HG02973 (cell line): ENCODE measurements around the gene CDC42BPG.
A peak's percentile ranks its signal among the peaks of the same experiment; 100 is the strongest.

Experiments used
- ATAC-seq: cut with Tn5 transposase; IDR thresholded peaks from one replicate; pipeline ENCODE4 v1.9.1; 2021; ENCODE audit warnings: moderate library complexity; ENCODE audit not compliant: unreplicated experiment

CDC42BPG gene

DNA sequence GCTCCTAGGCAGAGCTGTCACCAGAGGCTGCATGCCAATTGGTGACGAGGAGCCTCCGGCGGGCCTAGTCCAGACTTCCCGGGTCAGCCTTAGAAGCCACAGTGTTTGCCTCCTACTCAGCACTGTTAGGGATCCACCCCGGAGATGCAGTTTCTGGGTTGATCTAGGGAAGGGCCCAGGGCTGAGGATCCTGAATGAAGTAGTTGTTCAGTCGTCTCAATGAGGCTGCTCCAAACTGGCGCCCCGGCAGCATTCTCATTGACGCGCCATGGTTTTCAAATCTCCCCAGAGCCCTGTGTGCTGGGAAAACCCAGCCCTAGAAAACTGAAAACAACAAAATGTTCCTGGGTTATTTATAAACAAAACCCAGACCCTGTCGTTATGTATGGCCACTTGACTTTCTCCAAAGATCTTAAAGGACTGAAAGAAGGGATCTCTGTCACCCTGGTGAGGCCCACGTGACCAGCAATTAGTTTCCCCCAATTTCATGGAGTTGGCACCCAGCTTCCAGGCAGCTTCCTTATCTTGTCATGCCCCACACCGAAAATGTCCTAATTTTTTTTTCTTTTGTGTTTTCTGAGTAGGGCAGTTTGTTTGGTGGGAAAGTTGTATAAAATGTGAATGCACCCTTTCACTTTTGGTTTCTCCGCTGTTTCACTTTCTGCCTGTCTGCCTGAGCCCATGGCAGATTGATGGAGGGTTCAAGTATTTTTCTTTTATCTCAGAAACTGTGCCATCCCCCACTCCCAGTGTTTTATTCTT is 36.0 kb upstream of the CDC42BPG start:
- no peak for ATAC-seq

DNA sequence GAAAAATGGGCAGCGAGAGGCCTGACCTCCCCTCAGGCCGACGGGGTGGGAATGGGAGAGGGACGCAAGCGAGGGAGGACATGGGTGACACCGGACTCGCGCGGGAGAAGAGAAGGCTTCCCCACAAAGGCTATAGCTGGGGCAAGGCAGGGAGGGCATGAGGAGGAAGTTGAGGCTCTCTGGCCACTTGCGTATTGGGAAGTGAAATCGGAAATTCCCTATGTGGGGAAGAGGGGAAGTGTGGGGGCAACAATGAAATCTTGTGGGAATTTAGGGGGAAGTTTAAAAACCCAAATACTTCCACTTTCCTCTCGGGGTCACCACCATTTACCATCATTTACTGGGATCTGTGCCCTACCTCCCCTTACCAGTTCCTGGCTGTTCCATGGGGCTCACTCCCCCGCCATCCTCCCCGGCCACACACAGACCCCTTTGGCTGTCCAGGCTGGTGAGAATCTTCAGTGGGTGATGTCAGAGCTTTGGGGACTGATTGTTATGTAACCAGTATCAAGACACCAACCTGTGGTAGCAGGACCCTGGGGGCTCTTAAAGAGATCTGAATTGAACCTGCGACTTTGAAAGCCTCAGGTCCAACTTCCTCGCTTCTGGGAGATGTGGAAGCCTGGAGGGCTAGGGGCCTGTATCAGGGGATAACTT is 34.9 kb upstream of the CDC42BPG start:
- ATAC-seq = peak; percentile 8

- ATAC-seq = peak; percentile 62
These were observed 34.2 kb upstream of the CDC42BPG start, which contains the start of gene EHD1 for GRCh38 chr11:64878494-64879243. EHD1 (minus strand) TSS chr11:64878621; CDS start chr11:64878464, 157 bp downstream.

DNA sequence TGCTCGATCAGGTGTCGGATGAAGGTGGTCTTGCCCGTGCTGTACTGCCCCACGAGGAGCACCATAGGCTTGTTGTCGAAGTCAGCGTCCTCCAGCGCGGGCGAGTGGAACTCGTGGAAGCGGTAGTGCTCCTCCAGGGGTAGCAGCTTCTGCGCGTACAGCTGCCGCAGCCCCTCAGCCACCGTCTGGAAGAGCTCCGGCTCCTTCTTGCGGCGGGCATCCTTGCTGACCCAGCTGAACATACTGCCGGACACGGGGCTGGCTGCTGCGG is 33.7 kb upstream of the CDC42BPG start:
- ATAC-seq = no peak

DNA sequence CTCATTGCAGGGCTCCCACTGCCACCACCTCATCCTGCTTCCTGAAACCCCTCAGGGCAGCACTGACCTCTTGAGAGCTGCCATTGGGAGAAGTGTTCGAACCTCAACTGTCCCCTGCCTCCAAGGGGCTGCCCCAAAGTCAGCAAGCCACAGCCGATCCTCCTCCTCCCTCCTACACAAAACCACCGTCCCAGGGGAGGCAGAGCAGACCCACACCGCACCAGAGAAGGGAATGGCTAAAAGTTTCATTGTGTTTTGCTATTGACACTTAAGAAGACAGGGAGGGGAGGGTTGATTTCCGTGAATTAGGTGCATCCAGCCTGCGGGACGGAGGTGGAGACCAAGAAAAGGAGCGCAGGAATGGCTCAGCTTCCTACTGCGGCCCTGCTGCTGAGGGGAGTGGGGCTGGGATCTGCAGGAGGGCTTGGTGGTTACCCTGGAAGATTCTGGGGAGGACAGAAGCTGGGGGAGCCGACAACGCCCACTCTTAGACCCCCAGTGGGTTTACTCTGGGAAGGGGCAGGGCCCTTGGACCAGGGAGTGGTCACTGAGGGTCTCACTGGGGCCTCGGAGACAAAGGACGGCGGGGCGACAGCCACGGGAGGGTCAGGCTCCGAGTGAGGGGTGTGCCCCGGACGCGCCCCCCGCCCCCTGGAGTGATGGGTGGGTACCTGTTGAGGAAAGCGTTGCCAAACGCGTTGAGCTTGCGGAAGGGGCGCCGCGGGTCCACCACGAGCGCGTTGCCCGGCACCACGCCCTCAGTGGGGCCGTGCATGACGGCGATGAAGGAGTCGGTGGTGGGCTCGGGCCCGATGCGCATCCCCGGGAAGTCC is 33.2 kb upstream of the CDC42BPG start:
- ATAC-seq = peak; percentile 7

- no peak for ATAC-seq
These were observed 32.4 kb upstream of the CDC42BPG start for GRCh38 chr11:64876835-64877341.

DNA sequence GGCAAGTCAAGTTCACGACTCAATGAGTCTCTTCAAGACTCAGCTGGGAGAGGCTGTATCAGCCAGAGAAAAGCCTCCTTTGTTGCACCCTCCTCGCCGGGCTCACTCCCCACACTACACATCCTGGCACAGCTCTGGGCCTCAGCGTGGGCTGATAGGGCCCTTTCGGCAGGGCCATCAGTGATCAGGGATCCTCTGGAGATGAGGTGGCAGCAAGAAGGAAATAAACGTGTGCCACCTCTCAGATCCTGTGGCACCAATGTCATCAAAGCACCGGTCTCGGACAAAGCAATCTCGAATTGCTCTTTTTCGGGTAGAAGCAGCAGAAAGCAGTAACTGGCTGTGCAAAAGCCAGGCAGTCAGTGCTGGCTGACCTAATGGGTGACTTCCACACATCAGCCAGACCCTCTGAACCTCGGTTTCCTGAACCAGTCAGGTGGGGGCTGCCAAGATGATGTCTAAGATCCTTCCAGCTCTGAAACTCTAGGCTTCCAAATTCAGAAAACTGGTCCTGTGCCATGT is 31.8 kb upstream of the CDC42BPG start:
- no peak for ATAC-seq

DNA sequence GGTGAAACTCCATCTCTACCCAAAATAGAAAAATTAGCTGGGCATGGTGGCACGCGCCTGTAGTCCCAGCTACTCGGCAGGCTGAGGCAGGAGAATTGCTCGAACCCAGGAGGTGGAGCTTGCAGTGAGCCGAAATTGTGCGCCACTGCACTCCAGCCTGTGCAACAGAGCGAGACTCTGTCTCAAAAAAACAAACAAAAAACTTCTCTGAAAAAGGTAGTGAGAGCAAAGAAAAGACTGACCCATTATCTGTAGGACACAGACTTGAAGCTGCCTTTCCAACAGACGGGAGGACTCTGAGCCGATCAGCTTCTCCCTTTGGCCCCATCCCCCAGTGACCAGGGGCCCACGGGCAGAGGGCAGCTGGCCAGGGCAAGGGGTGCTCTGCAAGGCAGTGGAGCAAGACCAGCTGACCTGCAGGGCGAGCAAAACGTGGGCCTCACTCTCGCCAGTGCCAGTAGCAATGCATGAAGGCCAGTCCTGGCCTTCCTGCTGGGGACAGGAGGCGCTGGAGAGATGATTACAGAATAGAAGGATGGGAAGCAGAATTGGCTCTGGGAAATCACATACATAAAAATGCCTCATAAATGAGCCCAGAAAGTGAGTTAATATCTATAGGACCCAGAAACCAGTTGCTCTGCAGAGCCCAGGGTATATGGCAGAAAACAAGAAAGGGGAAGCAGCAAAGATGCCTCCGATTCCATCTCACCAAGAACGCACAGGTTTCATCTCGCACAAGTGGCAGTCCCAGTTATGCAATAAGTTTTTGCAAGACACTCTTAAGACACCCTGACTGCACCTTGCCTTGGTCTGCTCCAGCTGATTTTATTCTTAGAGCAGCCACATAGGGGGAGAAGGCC is 31.1 kb upstream of the CDC42BPG start:
- ATAC-seq = no peak

DNA sequence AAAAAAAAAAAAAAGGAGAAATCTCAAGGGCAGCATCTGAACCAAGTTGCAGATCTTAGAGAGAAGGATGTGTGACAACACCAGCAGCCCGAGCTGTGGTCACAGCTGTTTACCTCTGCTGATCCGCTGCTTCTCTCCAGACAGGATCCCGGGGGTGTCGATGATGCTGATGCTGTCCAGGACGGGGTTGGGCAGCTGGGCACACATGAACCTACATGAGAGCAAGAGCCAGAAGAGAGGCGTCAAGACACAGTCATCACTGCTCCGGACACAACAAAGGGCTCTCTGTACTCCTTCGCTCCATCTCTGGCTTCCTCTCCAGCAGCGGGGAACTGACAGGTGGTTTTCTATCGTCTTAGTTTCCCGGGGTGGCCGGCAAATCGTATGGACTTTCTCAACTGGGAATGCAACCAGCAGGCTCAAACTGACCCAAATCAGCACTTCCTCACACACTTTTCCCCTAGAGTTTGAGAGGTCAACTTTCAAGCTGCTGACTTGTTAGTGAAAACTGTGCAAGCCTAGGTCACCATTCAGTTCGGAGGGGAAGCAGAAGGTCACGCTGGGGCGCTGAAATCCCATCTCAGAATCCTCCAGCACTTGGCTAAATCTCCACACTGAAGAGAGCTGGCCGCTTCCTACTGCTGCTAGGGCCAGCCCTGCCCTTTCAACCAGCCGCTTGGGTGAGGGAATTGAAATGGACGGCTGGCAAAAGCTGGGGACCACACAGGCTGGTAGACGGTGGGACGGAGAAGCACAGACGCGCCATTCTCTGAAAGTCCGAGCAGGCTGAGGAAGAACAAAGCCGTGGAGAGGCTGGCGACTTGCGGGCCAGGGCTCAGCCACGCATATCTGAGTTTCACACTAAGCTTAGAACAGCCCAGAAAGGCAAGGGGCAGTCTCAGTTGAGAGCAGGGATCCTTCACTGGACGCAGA is 30.1 kb upstream of the CDC42BPG start:
- ATAC-seq = no peak

DNA sequence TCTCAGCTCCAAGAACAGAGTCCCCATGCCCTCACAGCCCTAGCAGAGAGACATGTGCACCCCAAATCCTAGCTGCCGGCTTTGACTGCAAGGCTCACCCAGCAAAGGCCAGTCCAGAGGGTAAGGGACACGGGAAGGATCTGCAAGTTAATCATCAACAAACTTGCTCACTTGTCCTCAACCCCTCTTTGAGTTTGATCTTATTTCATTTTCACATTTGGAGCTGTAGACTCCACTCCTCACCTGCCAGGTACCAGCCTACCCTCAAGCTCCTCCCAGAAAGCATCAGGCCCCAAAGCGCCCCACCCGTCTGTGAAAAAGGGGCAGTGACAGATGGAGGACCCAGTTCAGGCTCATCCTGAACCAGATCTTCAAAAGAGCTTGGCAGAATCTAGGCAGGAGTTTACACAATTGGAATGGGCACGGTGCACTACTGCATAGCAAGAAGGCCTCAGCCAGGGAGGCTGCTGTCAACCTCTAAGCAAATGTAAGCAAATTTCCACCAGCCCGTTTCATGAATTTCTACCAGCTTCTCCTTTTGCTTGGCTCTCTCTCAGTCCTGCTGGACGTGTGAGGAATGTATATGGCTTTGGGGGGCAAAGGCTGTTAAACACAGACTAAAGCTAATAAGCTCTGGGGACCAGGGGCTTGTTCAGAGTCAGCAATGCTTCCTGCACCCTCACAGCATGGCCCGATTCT is 28.5 kb upstream of the CDC42BPG start:
- no peak for ATAC-seq

GRCh38 chr11:64871492-64871891 is 27.0 kb upstream of the CDC42BPG start:
- ATAC-seq = no peak

DNA sequence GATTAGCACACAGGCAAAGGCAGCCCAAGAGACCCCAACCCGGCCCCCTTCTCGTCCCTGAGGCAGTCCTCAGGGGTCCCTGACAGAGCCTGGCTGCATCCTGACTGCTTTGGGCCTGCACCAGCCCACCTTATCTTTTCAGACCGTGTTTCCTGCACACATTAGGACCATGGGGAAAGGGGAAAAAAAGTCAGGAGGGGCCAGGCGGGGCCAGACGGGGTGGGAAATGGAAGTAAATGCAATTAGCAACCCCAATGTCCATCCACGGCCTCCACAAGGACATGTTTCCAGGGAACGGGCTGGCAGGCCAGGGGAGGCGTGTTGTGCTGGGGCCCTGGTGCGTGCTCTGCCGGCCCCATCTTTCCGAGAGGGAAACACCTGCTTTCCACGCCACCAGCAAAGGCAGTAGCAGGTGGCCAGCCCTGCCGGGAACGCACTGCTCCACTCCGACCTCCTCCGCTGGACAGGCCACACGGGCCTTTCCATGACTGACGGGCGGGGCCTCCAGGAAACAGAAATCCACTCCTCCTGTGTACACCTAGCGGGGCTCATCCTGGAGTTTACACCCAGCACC is 26.5 kb upstream of the CDC42BPG start:
- ATAC-seq = no peak

GRCh38 chr11:64870176-64870892 is 25.9 kb upstream of the CDC42BPG start:
- no peak for ATAC-seq

GRCh38 chr11:64869571-64870175 is 25.2 kb upstream of the CDC42BPG start:
- ATAC-seq = no peak

DNA sequence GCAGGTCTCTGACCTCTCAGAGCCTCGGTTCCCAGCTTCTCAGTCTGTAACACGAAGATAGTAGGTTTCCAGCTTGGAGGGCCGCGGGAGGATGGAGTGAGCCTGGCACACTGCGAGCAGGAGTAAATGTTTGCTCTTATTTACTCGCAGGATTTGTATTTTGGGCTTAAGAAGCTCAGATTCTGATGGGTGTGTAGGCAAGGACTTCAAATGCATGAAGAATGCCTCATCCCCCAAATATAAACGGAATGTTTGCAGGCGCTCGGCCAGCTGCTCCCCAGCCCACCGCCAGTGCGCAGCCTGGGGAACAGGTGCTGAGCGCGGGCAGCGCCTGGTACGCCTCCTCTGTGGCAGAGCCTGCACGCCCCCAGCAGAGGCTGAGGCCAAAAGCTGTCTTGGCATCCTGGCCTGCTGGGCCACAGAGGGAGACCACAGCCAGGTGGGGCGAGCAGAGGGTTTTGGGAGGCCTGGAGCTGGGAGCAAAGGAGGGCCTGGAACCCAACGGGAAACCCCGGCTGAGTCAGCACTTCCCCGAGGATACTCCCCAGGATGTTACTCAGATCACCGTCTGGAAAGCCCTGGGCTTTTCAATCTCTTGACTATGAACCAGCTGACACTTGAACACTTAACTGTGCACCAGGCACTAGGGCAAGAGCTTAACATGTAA is 24.6 kb upstream of the CDC42BPG start:
- ATAC-seq = no peak
